Measurements from ENCODE around the gene CTSD.

CTSD gene

GRCh38 chr11:1751999-1752906 lies 11.5 kb downstream of the CTSD start:
- TF ChIP-seq, protein P1, sequence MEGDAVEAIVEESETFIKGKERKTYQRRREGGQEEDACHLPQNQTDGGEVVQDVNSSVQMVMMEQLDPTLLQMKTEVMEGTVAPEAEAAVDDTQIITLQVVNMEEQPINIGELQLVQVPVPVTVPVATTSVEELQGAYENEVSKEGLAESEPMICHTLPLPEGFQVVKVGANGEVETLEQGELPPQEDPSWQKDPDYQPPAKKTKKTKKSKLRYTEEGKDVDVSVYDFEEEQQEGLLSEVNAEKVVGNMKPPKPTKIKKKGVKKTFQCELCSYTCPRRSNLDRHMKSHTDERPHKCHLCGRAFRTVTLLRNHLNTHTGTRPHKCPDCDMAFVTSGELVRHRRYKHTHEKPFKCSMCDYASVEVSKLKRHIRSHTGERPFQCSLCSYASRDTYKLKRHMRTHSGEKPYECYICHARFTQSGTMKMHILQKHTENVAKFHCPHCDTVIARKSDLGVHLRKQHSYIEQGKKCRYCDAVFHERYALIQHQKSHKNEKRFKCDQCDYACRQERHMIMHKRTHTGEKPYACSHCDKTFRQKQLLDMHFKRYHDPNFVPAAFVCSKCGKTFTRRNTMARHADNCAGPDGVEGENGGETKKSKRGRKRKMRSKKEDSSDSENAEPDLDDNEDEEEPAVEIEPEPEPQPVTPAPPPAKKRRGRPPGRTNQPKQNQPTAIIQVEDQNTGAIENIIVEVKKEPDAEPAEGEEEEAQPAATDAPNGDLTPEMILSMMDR (IDR thresholded peaks at IDR 0.05; ENCODE audit: borderline replicate concordance, insufficient read depth, low read depth, low read length): no peak
- H3K4me3 ChIP-seq (ENCODE audit: low read depth, low read length): no peak overlapping the region

DNA sequence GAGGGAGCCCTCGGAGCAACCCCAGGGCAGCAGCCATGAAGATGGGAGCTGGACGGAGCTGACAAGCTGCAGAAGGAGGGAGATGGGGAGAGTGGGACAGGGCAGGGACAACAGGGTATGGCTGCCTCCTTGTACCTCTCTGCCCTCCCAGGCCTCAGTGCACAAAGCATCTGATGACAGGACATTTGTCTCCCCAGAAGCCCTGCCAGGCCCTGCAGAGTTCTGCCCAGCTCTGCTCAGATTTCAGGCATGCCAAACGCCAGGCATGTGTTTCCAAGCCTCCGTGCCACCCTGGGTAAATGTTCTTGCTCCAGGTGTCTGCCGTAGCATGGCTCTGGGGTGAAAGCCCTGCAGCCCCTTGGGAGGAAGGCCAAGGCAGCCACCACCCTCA lies 12.2 kb downstream of the CTSD start:
- no peak overlapping the region for H3K4me3 ChIP-seq (ENCODE audit: low read depth, low read length)
- TF ChIP-seq, protein P1 (IDR thresholded peaks at IDR 0.05; ENCODE audit: borderline replicate concordance, insufficient read depth, low read depth, low read length): no peak

GRCh38 chr11:1750840-1751530 lies 12.7 kb downstream of the CTSD start:
- no peak overlapping the region for H3K4me3 ChIP-seq (ENCODE audit: low read depth, low read length)
- TF ChIP-seq, protein P1 (IDR thresholded peaks at IDR 0.05; ENCODE audit: borderline replicate concordance, insufficient read depth, low read depth, low read length): no peak

- TF ChIP-seq, protein P1 (IDR thresholded peaks at IDR 0.05; ENCODE audit: borderline replicate concordance, insufficient read depth, low read depth, low read length): no peak
- no peak within 1 kb of the TSS for H3K4me3 ChIP-seq (ENCODE audit: low read depth, low read length)
These were observed 13.3 kb downstream of the CTSD start, which contains the start of gene IFITM10 for GRCh38 chr11:1750481-1750839. IFITM10 (minus strand) TSS chr11:1750595; CDS start chr11:1750442, 153 bp downstream.

GRCh38 chr11:1749395-1750351 lies 14.1 kb downstream of the CTSD start:
- TF ChIP-seq, protein P1 (IDR thresholded peaks at IDR 0.05; ENCODE audit: borderline replicate concordance, insufficient read depth, low read depth, low read length): no peak
- H3K4me3 ChIP-seq (ENCODE audit: low read depth, low read length): no peak overlapping the region

DNA sequence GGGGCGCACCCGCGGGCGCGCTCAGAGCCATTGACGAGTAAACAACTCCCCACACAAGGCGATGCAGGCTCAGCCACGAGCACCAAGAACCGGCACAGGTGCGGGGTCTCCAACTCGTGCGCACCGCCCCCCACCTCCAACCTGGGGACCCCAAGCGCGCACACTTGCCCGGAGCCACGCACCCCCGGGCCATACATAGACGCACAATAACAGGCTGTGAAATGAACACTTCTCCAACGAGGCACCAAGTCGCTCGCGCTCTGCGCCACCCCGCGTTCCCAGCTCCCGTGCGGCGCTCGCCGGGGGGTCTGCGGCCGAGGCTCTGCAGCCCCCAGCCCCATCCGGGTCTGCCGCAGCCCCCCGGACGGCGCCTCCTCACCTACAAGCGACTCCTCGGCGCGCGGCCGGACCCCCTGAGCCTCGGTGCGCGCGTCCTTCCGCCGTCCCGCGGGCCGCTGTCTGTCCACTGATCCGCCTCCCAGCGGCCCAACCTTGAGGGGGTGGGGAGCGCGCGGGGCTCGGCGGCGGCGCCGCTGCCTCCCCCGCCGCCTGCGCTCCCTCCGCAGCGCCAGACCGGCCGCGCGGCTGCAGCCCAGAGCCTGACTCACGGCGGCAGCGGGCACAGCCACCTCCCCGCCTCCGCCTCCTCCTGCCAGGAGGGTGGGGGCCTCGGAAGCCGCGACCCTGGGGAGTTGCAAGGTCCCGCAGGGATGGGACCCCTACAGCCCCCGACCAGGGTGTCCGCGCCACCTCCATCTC lies 14.9 kb downstream of the CTSD start:
- TF ChIP-seq, protein P1 (IDR thresholded peaks at IDR 0.05; ENCODE audit: borderline replicate concordance, insufficient read depth, low read depth, low read length): no peak
- H3K4me3 ChIP-seq (ENCODE audit: low read depth, low read length): no peak overlapping the region
